ENCODE data around the gene CCM2.
"Not testable (repeated sequence)": the region's sequence is repeated elsewhere in the genome, so short reads cannot be mapped to it uniquely, and the experiment has no call there.

Gene CCM2

GRCh38 chr7:44986218-44987053 lies 13.6 kb upstream of the CCM2 start:
- peak overlapping the region; percentile 97 for H3K27ac ChIP-seq (ENCODE audit: low read length)
- peak overlapping the region; percentile 99 for H3K9ac ChIP-seq (ENCODE audit: low read length)
- peak overlapping the region; percentile 99 for H3K4me3 ChIP-seq (ENCODE audit: low read length)
- no peaks in the 10 kb centered on the region for H3K9me3 ChIP-seq (ENCODE audit: control insufficient read depth, low read depth, low read length)
- H3K27me3 ChIP-seq (ENCODE audit: control insufficient read depth, insufficient read depth, low read length): no peaks in the 10 kb centered on the region
- no peaks in the 10 kb centered on the region for H3K4me1 ChIP-seq (ENCODE audit: control insufficient read depth, low read depth, low read length)
- H3K36me3 ChIP-seq (ENCODE audit: control insufficient read depth, low read depth, low read length): peaks cover 36% of the 10 kb centered on the region

DNA sequence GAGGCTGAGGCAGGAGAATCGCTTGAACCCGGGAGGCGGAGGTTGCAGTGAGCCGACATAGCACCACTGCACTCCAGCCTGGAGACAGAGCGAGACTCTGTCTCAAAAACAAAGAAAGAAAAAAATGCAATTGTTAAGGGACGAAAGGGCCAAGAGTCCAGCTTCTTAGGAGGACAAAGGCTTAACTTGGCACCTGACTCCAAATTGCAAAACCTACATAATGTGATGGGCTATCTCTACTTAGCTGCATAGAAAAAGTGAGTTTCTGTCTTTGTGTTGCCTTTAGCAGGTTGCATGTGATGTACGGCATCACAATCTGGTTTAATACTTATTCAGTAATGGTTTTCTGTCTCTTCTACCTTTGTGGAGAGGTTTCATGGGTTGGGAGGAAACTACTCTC lies 12.5 kb upstream of the CCM2 start:
- Histone ChIP-seq H3K27ac (ENCODE audit: low read length) (no peak overlapping the region), H3K9ac (ENCODE audit: low read length) (peak overlapping the region; percentile 99)

DNA sequence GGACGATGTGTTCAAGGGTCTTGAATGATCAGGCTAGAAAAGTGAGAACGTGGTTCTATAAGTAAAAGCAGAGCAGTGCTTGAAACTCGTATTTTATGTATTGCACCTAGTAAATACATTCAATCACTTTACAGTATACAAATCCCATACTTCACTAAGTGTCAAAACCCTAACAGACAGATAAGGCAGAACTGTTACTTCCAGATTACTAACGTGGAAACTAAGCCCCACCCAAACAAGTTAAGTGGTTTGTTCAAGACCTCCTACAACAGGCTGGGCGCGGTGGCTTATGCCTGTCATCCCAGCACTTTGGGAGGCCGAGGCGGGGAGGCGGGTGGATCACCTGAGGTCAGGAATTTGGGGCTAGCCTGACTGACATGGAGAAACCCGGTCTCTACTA lies 12.0 kb upstream of the CCM2 start:
- no peak overlapping the region for H3K4me3 ChIP-seq (ENCODE audit: low read length)
- no peak overlapping the region for H3K27ac ChIP-seq (ENCODE audit: low read length)
- H3K4me1 ChIP-seq (ENCODE audit: control insufficient read depth, low read depth, low read length): no peaks in the 10 kb centered on the region
- peaks cover 29% of the 10 kb centered on the region for H3K36me3 ChIP-seq (ENCODE audit: control insufficient read depth, low read depth, low read length)
- no peaks in the 10 kb centered on the region for H3K27me3 ChIP-seq (ENCODE audit: control insufficient read depth, insufficient read depth, low read length)
- no peaks in the 10 kb centered on the region for H3K9me3 ChIP-seq (ENCODE audit: control insufficient read depth, low read depth, low read length)
- H3K9ac ChIP-seq (ENCODE audit: low read length): no peak overlapping the region

More for the DNA sequence above, 12.5 kb upstream of the CCM2 start:
- Histone ChIP-seq H3K36me3 (ENCODE audit: control insufficient read depth, low read depth, low read length) (peaks cover 35% of the 10 kb centered on the region), H3K27me3 (ENCODE audit: control insufficient read depth, insufficient read depth, low read length) (no peaks in the 10 kb centered on the region), H3K4me3 (ENCODE audit: low read length) (no peak overlapping the region), H3K4me1 (ENCODE audit: control insufficient read depth, low read depth, low read length) (no peaks in the 10 kb centered on the region), H3K9me3 (ENCODE audit: control insufficient read depth, low read depth, low read length) (no peaks in the 10 kb centered on the region)

- Histone ChIP-seq H3K4me1 (ENCODE audit: control insufficient read depth, low read depth, low read length) (no peaks in the 10 kb centered on the region), H3K27ac (ENCODE audit: low read length) (no peak overlapping the region), H3K4me3 (ENCODE audit: low read length) (no peak overlapping the region), H3K36me3 (ENCODE audit: control insufficient read depth, low read depth, low read length) (peaks cover 22% of the 10 kb centered on the region), H3K27me3 (ENCODE audit: control insufficient read depth, insufficient read depth, low read length) (no peaks in the 10 kb centered on the region), H3K9ac (ENCODE audit: low read length) (no peak overlapping the region), H3K9me3 (ENCODE audit: control insufficient read depth, low read depth, low read length) (no peaks in the 10 kb centered on the region)
These were observed 11.3 kb upstream of the CCM2 start for GRCh38 chr7:44988701-44989100.

GRCh38 chr7:44989132-44989531 lies 10.9 kb upstream of the CCM2 start:
- Histone ChIP-seq H3K4me3 (ENCODE audit: low read length) (no peak overlapping the region), H3K9me3 (ENCODE audit: control insufficient read depth, low read depth, low read length) (no peaks in the 10 kb centered on the region), H3K27me3 (ENCODE audit: control insufficient read depth, insufficient read depth, low read length) (no peaks in the 10 kb centered on the region), H3K27ac (ENCODE audit: low read length) (no peak overlapping the region), H3K4me1 (ENCODE audit: control insufficient read depth, low read depth, low read length) (no peaks in the 10 kb centered on the region), H3K36me3 (ENCODE audit: control insufficient read depth, low read depth, low read length) (peaks cover 18% of the 10 kb centered on the region), H3K9ac (ENCODE audit: low read length) (no peak overlapping the region)

DNA sequence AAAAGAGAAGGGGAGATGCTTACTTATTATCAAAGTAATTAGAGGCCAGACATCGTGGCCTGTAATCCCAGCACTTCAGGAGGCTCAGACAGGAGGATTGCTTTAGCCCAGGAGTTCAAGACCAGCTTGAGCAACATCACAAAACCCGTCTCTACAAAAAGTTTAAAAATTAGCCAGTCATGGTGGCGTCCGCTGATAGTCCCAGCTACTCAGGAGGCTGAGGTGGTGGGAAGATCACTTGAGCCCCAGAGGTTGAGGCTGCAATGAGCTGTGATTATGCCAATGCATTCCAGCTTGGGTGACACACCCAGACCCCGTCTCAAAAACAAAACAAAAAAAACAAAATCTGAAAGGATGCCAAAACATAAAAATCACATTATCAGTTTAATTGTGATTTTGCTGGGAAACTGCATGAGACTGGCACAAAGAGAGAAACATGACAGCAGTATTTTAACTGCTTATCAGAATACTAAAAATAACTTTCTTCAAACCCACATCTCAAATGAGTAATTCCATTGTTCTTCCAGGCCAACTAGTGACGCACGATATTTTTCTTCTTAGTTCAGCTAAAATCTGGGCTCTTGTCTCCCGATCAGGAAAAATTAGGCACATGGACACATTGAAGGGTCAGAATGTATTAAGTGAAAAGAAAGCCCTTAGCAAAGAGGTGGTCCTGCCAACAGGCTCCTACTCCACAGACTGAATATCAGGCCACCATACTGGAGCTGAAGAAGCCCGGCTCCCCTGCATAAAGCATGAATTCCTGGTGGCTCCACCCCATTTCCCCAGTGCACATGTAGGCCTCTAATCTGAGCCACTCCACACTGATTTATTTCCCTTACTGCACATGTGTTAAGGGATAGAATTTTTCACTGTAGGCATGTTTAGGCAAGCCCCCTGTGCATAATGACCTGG lies 9.6 kb upstream of the CCM2 start:
- peaks cover 6% of the 10 kb centered on the region for H3K36me3 ChIP-seq (ENCODE audit: control insufficient read depth, low read depth, low read length)
- no peaks in the 10 kb centered on the region for H3K4me1 ChIP-seq (ENCODE audit: control insufficient read depth, low read depth, low read length)
- H3K9ac ChIP-seq (ENCODE audit: low read length): no peak overlapping the region
- no peak overlapping the region for H3K27ac ChIP-seq (ENCODE audit: low read length)
- H3K9me3 ChIP-seq (ENCODE audit: control insufficient read depth, low read depth, low read length): no peaks in the 10 kb centered on the region
- H3K4me3 ChIP-seq (ENCODE audit: low read length): no peak overlapping the region
- H3K27me3 ChIP-seq (ENCODE audit: control insufficient read depth, insufficient read depth, low read length): no peaks in the 10 kb centered on the region

GRCh38 chr7:44992004-44992795 lies 7.8 kb upstream of the CCM2 start:
- H3K27me3 ChIP-seq (ENCODE audit: control insufficient read depth, insufficient read depth, low read length); H3K4me1 ChIP-seq (ENCODE audit: control insufficient read depth, low read depth, low read length); H3K27ac ChIP-seq (ENCODE audit: low read length); H3K4me3 ChIP-seq (ENCODE audit: low read length); H3K9ac ChIP-seq (ENCODE audit: low read length); H3K36me3 ChIP-seq (ENCODE audit: control insufficient read depth, low read depth, low read length); H3K9me3 ChIP-seq (ENCODE audit: control insufficient read depth, low read depth, low read length): not testable (repeated sequence)

GRCh38 chr7:44994877-44995554 lies 5.0 kb upstream of the CCM2 start:
- Histone ChIP-seq H3K9ac (ENCODE audit: low read length) (no peak overlapping the region), H3K4me1 (ENCODE audit: control insufficient read depth, low read depth, low read length) (no peaks in the 10 kb centered on the region), H3K27ac (ENCODE audit: low read length) (no peak overlapping the region), H3K36me3 (ENCODE audit: control insufficient read depth, low read depth, low read length) (no peaks in the 10 kb centered on the region), H3K27me3 (ENCODE audit: control insufficient read depth, insufficient read depth, low read length) (no peaks in the 10 kb centered on the region), H3K9me3 (ENCODE audit: control insufficient read depth, low read depth, low read length) (no peaks in the 10 kb centered on the region), H3K4me3 (ENCODE audit: low read length) (no peak overlapping the region)

DNA sequence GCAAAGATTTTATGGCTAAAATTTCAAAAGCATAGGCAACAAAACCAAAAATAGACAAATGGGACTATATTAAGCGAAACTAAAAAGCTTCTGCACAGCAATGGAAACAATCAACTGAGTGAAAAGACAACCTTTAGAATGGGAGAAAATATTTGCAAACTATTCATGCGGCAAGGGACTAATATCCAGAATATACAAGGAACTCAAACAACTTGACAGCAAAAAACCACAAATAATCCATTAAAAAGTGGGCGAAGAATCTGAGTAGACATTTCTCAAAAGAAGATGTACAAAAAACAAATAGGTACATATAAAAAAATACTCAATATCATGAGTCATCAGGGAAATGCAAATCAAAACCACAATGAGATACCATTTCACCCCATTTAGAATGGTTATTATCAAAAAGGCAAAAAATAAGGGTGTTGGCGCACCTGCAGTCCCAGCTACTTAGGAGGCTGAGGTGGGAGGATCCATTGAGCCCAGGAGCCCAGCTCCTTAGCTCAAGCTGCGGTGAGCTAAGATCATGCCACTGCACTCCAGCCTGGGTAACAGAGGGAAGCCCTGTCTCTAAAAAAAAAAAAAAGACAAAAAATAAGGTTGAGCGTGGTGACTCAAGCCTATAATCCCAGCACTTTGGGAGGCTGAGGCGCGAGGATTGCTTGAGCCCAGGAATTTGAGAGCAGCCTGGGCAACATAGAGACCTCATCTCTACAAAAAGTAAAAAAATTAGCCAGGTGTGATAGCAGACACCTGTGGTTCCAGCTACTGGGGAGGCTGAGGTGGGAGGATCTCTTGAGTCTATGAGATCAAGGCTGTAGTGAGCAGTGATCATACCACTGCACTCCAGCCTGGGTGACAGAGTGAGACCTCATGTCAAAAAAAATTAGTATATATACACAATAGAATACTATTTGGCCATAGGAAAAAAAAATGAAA lies 4.2 kb upstream of the CCM2 start:
- H3K4me1 ChIP-seq (ENCODE audit: control insufficient read depth, low read depth, low read length): no peaks in the 10 kb centered on the region
- no peak overlapping the region for H3K4me3 ChIP-seq (ENCODE audit: low read length)
- no peaks in the 10 kb centered on the region for H3K36me3 ChIP-seq (ENCODE audit: control insufficient read depth, low read depth, low read length)
- H3K9me3 ChIP-seq (ENCODE audit: control insufficient read depth, low read depth, low read length): no peaks in the 10 kb centered on the region
- no peak overlapping the region for H3K9ac ChIP-seq (ENCODE audit: low read length)
- no peak overlapping the region for H3K27ac ChIP-seq (ENCODE audit: low read length)
- H3K27me3 ChIP-seq (ENCODE audit: control insufficient read depth, insufficient read depth, low read length): no peaks in the 10 kb centered on the region

GRCh38 chr7:44998153-44998871 lies 1.7 kb upstream of the CCM2 start:
- Histone ChIP-seq H3K9me3 (ENCODE audit: control insufficient read depth, low read depth, low read length) (no peaks in the 10 kb centered on the region), H3K27me3 (ENCODE audit: control insufficient read depth, insufficient read depth, low read length) (no peaks in the 10 kb centered on the region), H3K4me3 (ENCODE audit: low read length) (peak overlapping the region; percentile 100), H3K9ac (ENCODE audit: low read length) (peak overlapping the region; percentile 84), H3K4me1 (ENCODE audit: control insufficient read depth, low read depth, low read length) (peaks cover 4% of the 10 kb centered on the region), H3K27ac (ENCODE audit: low read length) (no peak overlapping the region), H3K36me3 (ENCODE audit: control insufficient read depth, low read depth, low read length) (no peaks in the 10 kb centered on the region)
